ENCODE data around the gene PICALM.

DNA sequence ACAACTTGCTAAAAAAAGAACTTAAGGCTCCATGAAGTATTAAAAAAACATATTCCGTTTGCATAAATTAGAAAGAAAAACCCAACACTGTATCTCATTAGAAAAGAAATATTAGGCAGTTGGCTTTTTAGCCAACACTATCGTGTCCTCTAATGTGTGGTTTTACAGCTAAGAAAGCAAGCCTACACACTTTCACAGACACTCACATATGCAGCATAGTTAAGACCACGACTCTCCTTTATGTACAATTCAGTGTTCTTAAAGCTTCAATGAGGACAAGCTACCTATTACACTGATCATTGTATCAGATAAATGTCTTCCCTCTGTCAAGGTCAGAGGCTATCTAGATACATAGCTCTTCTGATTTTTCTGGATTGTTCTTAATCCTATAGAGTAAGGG lies 80.1 kb downstream of the PICALM start:
- TF ChIP-seq EZH2 (IDR thresholded peaks at IDR 0.05) (no peak), POLR2AphosphoS5 (IDR thresholded peaks at IDR 0.05; ENCODE audit: borderline replicate concordance, low read depth, low read length) (no peak), FOXP2 (optimal IDR thresholded peaks at IDR 0.05; ENCODE audit: control extremely low read depth, extremely low read length, insufficient read depth) (no peak)
